Measurements from ENCODE around the gene SLC35F4.
"Not testable (repeated sequence)": the region's sequence is repeated elsewhere in the genome, so short reads cannot be mapped to it uniquely, and the experiment has no call there.

Gene SLC35F4

GRCh38 chr14:57796556-57796955 is 69.3 kb downstream of the SLC35F4 start:
- DNase-seq (ENCODE audit: low read depth), result no peak

GRCh38 chr14:57785058-57785457 is 80.8 kb downstream of the SLC35F4 start:
- no peak for DNase-seq (ENCODE audit: low read depth)

GRCh38 chr14:57771801-57772200 is 94.1 kb downstream of the SLC35F4 start:
- DNase-seq (ENCODE audit: low read depth), result no peak

GRCh38 chr14:57769863-57770523 is 95.9 kb downstream of the SLC35F4 start:
- no peak for DNase-seq (ENCODE audit: low read depth)

DNA sequence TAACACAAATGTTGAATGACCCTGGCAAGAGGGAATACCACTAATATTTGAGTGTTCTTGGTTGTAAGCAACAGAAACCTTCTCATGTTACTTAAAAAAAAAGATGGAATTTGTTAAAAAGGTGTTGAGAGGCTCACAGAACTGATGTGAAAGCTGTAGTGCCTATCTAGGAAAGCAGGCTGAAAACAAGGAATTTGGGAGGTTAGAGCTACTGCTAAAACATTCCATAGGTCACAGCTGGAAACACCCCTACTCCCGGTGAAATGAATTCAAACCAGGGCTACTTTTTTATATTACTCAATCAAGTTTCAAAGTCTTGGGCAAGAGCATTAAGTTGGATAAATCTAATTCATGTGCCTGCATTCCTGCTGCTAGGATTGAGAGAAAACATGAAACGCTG is 104.1 kb downstream of the SLC35F4 start:
- no peak for DNase-seq (ENCODE audit: low read depth)

- DNase-seq (ENCODE audit: low read depth), result no peak
These were observed 105.0 kb downstream of the SLC35F4 start for GRCh38 chr14:57760896-57761295.

DNA sequence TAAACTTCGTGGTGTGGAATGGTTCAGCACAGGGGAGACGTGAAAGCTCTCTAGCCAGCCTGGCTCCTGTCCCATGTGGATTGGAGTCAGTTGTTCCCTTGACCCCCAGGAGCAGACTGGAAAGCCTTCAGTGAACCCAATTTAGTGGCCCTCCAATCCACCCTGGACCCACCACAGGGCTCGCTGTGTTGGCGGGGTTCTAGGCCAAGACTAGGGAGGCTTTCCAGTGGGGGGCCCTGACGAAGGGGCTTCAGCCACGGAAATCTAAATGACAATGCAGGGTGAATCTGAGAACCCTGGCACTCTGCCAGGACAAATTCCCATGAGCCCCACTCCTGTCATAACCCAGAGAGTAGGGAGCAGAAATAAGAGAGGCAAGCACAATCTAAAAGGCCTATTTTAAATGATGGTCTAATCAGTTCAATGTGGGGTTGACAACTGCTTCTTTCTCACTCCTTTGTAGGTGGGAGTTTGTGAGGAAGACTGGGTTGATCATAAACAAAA is 110.8 kb downstream of the SLC35F4 start:
- no peak for DNase-seq (ENCODE audit: low read depth)

DNA sequence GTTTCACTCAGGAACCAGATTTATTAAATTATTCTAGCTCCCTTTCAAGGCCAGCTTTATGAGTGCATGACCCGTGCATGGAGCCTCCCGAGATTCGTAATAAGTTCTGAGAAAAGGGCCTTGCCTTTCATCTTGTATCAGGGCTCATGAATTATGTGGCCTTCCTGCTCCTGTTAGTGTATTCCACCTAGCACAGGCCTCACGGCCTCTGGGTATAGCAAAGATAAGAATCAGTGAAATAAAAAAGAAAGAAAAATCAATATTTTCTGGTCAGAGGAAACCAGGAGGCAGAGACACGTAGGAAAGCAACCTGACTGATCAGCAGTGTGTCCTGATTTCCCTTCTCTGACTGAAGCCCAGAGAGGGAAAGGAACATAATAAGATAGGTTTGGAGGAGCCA is 111.4 kb downstream of the SLC35F4 start:
- DNase-seq (ENCODE audit: low read depth), result no peak

GRCh38 chr14:57753821-57754220 is 112.1 kb downstream of the SLC35F4 start:
- DNase-seq (ENCODE audit: low read depth), result no peak

DNA sequence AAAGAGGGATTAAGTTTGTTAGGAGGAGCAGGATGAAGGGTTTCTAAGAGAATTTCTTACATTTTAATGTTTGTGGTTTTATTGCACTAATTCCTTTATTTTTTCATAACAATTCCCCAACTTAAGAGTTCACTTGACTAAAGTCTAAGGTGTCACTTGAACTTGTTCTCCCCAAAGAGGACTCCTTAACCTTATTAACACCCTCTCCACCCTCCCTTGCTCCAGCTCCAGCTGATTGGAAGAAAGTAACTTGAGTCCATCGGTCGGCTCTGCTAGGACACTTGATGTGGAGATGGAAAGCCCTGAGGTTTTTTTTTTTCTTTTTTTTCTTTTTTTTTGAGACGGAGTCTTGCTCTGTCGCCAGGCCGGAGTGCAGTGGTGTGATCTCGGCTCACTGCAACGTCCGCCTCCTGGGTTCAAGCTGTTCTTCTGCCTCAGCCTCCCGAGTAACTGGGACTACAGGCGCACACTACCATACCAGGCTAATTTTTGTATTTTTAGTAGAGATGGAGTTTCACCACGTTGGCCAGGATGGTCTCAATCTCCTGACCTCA is 113.7 kb downstream of the SLC35F4 start:
- not testable (repeated sequence) for DNase-seq (ENCODE audit: low read depth)

- DNase-seq (ENCODE audit: low read depth), result no peak
These were observed 114.5 kb downstream of the SLC35F4 start for GRCh38 chr14:57751400-57751799.

- peak; percentile 54 for DNase-seq (ENCODE audit: low read depth)
These were observed 116.6 kb downstream of the SLC35F4 start for GRCh38 chr14:57749267-57749666.

DNA sequence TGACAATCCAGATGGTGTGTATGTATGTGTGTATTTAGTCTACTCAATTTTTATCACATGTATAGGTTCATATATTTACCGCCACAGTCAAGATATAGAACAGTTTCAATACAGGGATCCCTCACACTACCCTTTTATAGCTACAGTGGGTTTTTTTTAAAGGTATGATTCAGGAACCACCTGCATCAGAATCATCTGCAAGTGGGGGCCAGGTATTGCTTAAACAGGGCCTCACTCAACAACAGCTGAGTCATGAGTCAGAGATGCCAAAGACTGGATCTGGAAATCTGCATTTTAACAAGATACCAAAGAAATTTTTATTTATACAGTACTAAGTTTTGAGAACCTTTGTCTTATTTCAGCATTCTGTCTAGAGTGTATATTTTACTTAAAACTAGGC is 117.6 kb downstream of the SLC35F4 start:
- DNase-seq (ENCODE audit: low read depth), result no peak

- DNase-seq (ENCODE audit: low read depth), result no peak
These were observed 118.9 kb downstream of the SLC35F4 start for GRCh38 chr14:57747036-57747435.

GRCh38 chr14:57746563-57746962 is 119.3 kb downstream of the SLC35F4 start:
- DNase-seq (ENCODE audit: low read depth), result no peak

DNA sequence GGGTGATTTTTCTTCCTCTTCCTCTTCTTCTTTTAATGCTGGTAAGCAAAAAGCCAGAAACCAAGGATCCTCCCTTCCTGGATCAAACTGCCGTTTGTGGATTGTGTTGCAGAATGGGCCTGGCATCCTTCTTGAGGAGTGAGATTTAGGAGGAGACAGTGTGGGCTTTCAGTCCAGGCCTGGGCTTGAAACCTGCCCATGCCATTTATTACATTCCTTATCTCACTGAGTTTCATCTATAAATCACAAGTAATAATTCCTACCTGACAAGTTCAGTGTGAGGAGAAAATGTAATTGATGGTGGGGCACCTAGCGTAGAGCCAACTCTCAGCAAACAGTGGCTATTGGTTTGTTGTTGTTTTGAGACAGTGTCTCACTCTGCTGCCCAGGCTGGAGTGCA is 126.4 kb downstream of the SLC35F4 start:
- DNase-seq (ENCODE audit: low read depth), result no peak

GRCh38 chr14:57737598-57737997 is 128.3 kb downstream of the SLC35F4 start:
- no peak for DNase-seq (ENCODE audit: low read depth)

GRCh38 chr14:57736391-57736790 is 129.5 kb downstream of the SLC35F4 start:
- DNase-seq (ENCODE audit: low read depth), result no peak

DNA sequence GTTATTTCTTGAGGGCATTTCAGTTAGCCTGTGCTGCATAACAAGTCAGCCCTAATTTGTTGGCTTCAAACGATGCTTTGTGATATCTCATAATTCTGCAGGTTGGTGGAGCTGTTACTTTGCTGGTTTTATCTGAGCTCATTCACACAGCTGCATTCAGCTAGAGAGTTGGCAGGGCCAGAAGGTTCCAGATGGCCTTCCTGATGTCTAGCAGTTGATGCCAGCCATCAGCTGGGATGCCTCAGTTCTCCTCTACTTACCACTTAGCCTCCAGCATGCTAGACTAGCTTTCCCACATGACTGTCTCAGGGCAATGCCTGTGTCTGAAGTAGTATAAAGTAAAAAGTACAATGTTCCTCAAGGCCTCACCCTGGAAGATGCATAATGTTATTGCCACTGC is 130.6 kb downstream of the SLC35F4 start:
- no peak for DNase-seq (ENCODE audit: low read depth)

DNA sequence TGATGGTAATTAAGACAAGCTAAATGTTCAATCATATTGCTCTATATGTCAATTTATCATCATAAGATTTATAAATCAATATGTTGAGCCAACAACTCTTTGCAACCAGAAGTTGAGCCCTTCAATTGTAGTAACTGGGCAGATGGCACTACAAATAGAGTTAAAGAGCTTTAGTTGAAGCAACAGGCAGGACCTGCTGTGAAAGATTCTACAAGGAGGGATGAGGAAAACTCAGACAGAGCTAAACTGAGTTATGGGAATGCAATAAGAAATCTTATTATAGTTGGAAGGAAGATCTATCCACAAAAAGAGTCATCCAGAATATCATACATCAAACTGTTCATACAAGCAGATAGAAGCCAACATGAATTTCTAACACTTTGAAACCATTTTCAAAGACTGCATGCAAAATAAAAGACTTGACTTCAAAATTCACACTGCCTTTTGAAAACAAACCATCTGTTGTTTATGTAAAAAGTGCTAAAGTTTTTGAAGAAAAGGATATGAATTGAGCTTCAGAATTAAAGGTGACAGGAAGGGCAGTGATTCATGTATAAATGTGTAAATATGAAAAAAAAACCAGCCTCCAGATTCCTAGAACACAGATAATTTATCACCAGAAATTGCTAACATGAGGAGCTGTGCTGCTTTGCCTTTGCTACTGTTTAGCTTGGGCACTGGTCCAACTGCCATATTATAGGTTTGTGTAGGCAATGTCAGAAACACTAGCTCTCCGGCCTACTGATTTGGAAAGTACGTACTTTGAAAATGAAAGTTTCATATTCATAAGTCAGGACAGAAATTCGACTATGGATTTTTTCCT is 133.2 kb downstream of the SLC35F4 start:
- DNase-seq (ENCODE audit: low read depth), result peak; percentile 16

DNA sequence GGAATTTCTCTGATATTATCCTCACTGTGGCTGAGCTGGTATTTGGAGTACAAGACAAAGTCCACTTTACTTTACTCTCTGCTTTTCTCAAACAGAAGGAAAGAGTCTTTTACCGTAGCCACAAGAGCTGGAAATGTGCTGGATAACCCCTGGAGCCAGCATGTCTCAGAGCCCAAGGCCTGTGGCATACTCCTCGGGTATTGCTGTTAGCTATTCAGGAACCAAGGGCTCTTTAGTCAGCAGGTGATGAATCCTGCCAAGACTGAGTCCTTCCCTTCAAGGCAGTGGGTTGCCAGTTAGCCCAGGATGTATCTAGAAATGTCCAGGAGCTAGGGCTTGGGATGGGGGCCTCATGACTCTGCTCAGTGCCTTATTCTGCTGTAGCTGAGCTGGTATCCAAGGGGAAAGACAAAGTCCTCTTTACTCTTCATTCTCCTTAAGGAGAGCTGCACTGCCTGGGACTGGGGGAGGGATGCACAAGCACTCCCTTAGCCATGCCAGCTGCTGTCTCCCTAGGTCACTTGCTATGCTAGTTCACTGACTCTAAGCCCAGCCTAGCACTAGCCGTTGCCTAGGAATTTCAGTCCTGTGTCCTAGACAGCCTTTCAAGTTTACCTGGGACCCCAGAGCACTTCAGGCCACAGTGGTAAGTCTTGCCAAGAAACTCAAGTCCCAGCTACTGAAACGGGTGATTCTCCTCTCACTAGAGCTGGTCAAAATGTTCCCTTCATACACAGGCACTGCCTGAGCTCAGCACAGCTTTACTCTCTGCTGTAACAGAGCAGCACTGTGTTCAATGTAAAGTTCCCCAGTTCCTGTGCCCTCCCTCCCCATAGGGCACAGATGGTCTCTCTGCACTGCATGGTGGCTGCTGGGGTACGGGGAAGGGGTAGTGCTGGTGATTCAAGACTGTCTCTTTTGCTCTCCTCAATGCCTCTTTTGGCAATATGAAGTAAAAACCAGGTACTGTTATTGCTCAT is 136.4 kb downstream of the SLC35F4 start:
- no peak for DNase-seq (ENCODE audit: low read depth)
